K562 (cell line): ENCODE results near the gene SPATA3. TPM values are rescaled to one million over a fixed set of nuclear protein-coding genes. Genes with fewer than 3 reads are reported as not detected.
A peak's percentile ranks its signal among the peaks of the same experiment; 100 is the strongest.

ENCODE experiments used
- ASH1L ChIP-seq: fragments of 450-650 bp; IDR thresholded peaks from 2 replicates; pipeline ENCODE4 v1.6.1; 2018; ENCODE audit warnings: borderline replicate concordance, mild to moderate bottlenecking, low read depth; ENCODE audit not compliant: partially characterized antibody
- BCL6 ChIP-seq: fragments of 250-450 bp; sonication (Bioruptor Pico); IDR thresholded peaks from 2 replicates; pipeline ENCODE4 v1.4.0; 2020
- CXXC5 ChIP-seq: fragments of 250-450 bp; sonication (Bioruptor Pico); IDR thresholded peaks from 2 replicates; pipeline ENCODE4 v1.8.0; 2022; ENCODE audit warnings: inconsistent platforms, mild to moderate bottlenecking, moderate library complexity
- HNRNPL ChIP-seq: fragments of 200-400 bp; formaldehyde crosslinking; IDR thresholded peaks from 2 replicates; pipeline ENCODE4 v1.6.1; 2017; ENCODE audit warnings: low read depth, mild to moderate bottlenecking, low read length
- POLR2H ChIP-seq: IDR thresholded peaks from 2 replicates; pipeline ENCODE4 v1.6.1; 2016; ENCODE audit warnings: missing genetic modification characterization, low read depth, mild to moderate bottlenecking, control low read depth, missing compliant biosample characterization, moderate library complexity
- SAFB2 ChIP-seq: fragments of 200-400 bp; formaldehyde crosslinking; IDR thresholded peaks from 2 replicates; pipeline ENCODE4 v1.6.1; 2018; ENCODE audit warnings: borderline replicate concordance, low read length, low read depth, moderate library complexity; ENCODE audit not compliant: severe bottlenecking
- ZNF668 ChIP-seq: fragments of 250-450 bp; sonication (Bioruptor Pico); IDR thresholded peaks from 2 replicates; pipeline ENCODE4 v1.8.0; 2022; ENCODE audit warnings: mild to moderate bottlenecking, inconsistent platforms
- polyA plus RNA-seq, 8 experiments: library from polyadenylated mRNA; depleted of rRNA in 4 of 8; stranded (reverse) in 5 of 8; unstranded in 3 of 8; fragments of >200 nt; fragmentation: Nextera tagmentation in 2 of 8; fragmentation: Illumina TruSeq in 1 of 8; extraction: Ambion mirVana in 2 of 8; extraction: Trizol in 1 of 8; gene quantifications; 2 replicates each; pipeline versions ENCODE4 v1.2.1 to v1.2.3, GENCODE V29; 2011 to 2014; ENCODE audit warnings: inconsistent platforms in 1 of 8, missing spikeins in 1 of 8
- total RNA-seq, 7 experiments: library from RNA; depleted of rRNA in 6 of 7; stranded (reverse); fragments of >200 nt in 6 of 7; fragmentation: Illumina TruSeq in 2 of 7; extraction: Trizol in 2 of 7; gene quantifications; 2 replicates each; pipeline versions ENCODE4 v1.2.1 to v1.2.3, GENCODE V29; 2011 to 2021; ENCODE audit warnings: low replicate concordance in 1 of 7
- TF ChIP-seq, protein P1 (sequence below): fragments of 250-450 bp; sonication (Bioruptor Pico); IDR thresholded peaks from 2 replicates; pipeline ENCODE4 v1.4.0; 2020; ENCODE audit warnings: mild to moderate bottlenecking, moderate library complexity
- TF ChIP-seq, protein P2 (sequence below), 2 experiments: fragments of 450-650 bp; IDR thresholded peaks; 2 replicates each; pipeline ENCODE4 v1.6.1; 2016; ENCODE audit warnings: mild to moderate bottlenecking in 2 of 2, borderline replicate concordance in 1 of 2, low read depth in 1 of 2, moderate library complexity in 1 of 2

SPATA3 gene
- total and polyA plus RNA-seq, 9 of the 15 experiments (the other 6 are each of a cell fraction or from before 2014, with no cell fraction given), result not detected

DNA sequence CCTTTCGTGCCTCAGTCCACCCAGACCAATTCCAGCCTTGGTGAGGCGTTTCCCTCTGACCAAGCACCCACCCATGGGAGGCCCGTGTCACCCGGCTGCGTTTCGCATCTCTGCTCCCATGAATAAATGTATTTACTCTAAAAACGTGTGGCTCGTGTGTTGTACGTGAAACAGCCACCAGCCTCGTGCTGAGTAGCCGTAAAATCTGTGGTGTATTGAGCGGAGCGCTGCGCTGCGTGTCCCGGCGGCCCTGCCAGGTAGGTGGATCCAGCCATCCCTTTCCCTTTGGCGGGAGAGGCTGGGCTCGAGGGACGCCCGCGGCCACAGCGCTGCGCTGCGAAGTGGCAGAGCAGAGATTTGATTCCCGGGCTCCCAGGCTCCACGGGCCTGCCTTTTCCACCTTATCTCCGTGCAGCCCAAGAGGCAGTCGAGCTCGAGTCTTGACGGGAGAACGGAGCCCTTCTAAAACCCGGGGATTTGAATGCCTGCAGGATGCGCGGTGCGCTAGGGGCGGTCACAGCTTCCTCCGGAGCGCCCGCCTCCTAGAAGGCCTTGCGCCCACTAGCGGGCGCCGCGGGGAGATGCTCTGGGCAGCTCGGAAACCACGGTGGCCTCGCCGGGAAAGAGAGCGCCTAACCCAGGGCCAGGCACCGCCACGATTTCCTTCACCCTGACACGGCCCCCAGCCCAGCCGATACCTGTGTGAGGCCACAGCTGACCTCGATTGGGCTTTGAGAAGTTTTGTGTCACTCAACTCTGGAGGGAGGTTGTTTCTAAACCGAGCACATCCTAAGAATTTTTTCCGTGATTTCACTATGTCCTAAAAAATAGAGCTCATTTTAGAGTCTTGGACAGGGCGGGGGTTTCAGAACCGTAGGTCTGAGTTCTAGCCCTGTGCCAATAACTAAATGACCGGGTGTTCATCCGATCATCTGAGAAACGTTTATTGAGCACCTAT is 56.9 kb downstream of the SPATA3 start (continued):
- TF ChIP-seq, protein P1, sequence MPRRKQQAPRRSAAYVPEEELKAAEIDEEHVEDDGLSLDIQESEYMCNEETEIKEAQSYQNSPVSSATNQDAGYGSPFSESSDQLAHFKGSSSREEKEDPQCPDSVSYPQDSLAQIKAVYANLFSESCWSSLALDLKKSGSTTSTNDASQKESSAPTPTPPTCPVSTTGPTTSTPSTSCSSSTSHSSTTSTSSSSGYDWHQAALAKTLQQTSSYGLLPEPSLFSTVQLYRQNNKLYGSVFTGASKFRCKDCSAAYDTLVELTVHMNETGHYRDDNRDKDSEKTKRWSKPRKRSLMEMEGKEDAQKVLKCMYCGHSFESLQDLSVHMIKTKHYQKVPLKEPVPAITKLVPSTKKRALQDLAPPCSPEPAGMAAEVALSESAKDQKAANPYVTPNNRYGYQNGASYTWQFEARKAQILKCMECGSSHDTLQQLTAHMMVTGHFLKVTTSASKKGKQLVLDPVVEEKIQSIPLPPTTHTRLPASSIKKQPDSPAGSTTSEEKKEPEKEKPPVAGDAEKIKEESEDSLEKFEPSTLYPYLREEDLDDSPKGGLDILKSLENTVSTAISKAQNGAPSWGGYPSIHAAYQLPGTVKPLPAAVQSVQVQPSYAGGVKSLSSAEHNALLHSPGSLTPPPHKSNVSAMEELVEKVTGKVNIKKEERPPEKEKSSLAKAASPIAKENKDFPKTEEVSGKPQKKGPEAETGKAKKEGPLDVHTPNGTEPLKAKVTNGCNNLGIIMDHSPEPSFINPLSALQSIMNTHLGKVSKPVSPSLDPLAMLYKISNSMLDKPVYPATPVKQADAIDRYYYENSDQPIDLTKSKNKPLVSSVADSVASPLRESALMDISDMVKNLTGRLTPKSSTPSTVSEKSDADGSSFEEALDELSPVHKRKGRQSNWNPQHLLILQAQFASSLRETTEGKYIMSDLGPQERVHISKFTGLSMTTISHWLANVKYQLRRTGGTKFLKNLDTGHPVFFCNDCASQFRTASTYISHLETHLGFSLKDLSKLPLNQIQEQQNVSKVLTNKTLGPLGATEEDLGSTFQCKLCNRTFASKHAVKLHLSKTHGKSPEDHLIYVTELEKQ (CRISPR knock-in tag), result no peak
- TF ChIP-seq SAFB2 (no peak), POLR2H (tag) (no peak), ZNF668 (CRISPR knock-in tag) (no peak), BCL6 (CRISPR knock-in tag) (no peak), HNRNPL (no peak), CXXC5 (peak; percentile 60), ASH1L (no peak)
- TF ChIP-seq, protein P2, sequence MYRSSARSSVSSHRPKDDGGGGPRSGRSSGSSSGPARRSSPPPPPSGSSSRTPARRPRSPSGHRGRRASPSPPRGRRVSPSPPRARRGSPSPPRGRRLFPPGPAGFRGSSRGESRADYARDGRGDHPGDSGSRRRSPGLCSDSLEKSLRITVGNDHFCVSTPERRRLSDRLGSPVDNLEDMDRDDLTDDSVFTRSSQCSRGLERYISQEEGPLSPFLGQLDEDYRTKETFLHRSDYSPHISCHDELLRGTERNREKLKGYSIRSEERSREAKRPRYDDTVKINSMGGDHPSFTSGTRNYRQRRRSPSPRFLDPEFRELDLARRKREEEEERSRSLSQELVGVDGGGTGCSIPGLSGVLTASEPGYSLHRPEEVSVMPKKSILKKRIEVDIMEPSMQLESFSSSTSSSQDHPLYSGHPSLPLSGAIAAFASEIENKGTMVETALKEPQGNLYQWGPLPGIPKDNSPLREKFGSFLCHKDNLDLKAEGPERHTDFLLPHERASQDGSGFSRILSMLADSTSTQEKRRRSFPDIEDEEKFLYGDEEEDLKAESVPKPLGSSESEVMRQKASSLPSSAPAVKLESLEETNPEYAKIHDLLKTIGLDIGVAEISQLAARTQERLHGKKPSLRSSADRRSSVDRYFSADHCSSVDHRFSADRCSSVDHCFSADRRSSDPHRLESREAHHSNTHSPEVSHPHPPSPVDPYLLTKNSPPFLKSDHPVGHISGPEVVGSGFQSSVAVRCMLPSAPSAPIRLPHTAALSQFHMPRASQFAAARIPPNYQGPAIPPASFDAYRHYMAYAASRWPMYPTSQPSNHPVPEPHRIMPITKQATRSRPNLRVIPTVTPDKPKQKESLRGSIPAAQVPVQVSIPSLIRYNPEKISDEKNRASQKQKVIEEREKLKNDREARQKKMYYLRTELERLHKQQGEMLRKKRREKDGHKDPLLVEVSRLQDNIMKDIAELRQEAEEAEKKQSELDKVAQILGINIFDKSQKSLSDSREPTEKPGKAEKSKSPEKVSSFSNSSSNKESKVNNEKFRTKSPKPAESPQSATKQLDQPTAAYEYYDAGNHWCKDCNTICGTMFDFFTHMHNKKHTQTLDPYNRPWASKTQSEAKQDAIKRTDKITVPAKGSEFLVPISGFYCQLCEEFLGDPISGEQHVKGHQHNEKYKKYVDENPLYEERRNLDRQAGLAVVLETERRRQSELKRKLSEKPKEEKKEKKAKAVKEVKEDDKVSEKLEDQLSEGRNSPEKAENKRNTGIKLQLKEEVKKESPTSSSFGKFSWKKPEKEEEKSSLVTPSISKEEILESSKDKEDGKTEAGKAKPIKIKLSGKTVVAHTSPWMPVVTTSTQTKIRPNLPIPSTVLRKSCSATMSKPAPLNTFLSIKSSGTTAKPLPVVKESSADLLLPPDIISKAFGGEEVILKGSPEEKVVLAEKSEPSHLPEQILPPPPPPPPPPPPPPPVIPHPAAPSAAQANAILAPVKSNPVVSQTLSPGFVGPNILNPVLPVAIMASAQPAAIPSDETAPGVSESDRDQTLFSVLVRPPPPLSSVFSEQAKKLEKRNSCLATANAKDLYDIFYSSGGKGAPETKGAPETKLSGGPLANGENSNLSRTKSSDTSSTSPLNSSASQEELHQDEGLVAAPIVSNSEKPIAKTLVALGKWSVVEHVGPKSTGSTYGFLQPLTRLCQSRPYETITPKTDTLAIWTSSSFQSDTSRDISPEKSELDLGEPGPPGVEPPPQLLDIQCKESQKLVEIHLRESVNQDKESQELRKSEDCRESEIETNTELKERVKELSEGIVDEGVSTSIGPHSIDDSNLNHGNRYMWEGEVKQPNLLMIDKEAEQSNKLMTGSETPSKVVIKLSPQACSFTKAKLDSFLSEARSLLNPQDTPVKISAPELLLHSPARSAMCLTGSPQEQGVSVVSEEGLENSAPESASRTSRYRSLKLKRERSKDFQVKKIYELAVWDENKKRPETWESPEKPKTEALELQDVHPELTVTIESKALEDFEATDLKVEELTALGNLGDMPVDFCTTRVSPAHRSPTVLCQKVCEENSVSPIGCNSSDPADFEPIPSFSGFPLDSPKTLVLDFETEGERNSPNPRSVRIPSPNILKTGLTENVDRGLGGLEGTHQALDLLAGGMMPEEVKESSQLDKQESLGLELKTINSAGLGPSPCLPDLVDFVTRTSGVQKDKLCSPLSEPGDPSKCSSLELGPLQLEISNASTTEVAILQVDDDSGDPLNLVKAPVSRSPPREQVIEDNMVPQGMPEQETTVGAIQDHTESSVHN (IDR thresholded peaks at IDR 0.05; ENCODE audit: borderline replicate concordance in 1 of 2, low read depth in 1 of 2), result no peak
